Retinal pigment epithelial cell (primary cell): ENCODE measurements around the gene ADAM12.

ENCODE experiments used
- DNase-seq: peaks from one replicate; pipeline ENCODE4 v3.0.0-alpha.2; 2010; ENCODE audit warnings: low read depth
- H3K4me3 ChIP-seq: 2 replicates; pipeline ENCODE4 v1.5.1; 2011; ENCODE audit warnings: mild to moderate bottlenecking, low read length, control low read depth, moderate library complexity
- CTCF ChIP-seq: conservative IDR thresholded peaks from 2 replicates; pipeline ENCODE4 v1.5.1; 2011; ENCODE audit warnings: low read depth, low read length, control low read depth, inconsistent platforms

Gene ADAM12

GRCh38 chr10:126387931-126388911, at the start of gene ADAM12:
Gene ADAM12 (minus strand): TSS chr10:126388477. CDS start chr10:126388145, 332 bp downstream.
- no peak for DNase-seq
- no peak for TF ChIP-seq CTCF
- peak within 1 kb of the TSS; percentile 65 for H3K4me3 ChIP-seq

GRCh38 chr10:126437635-126438406, 49.5 kb upstream of the ADAM12 start:
- TF ChIP-seq CTCF = no peak
- no peak overlapping the region for H3K4me3 ChIP-seq

GRCh38 chr10:126434235-126434634, 46.0 kb upstream of the ADAM12 start:
- no peak for TF ChIP-seq CTCF
- H3K4me3 ChIP-seq = no peak overlapping the region
- no peak for DNase-seq

More at GRCh38 chr10:126437635-126438406, 49.5 kb upstream of the ADAM12 start:
- DNase-seq = no peak

GRCh38 chr10:126433351-126433750, 45.1 kb upstream of the ADAM12 start:
- TF ChIP-seq CTCF = no peak
- no peak for DNase-seq
- H3K4me3 ChIP-seq = no peak overlapping the region

- no peak for TF ChIP-seq CTCF
- H3K4me3 ChIP-seq = no peak overlapping the region
- no peak for DNase-seq
Measured at GRCh38 chr10:126432507-126432906, 44.2 kb upstream of the ADAM12 start.

- no peak for TF ChIP-seq CTCF
Measured at GRCh38 chr10:126431816-126432215, 43.5 kb upstream of the ADAM12 start.

GRCh38 chr10:126430512-126430911, 42.2 kb upstream of the ADAM12 start:
- H3K4me3 ChIP-seq = no peak overlapping the region
- DNase-seq = no peak
- no peak for TF ChIP-seq CTCF

More at GRCh38 chr10:126431816-126432215, 43.5 kb upstream of the ADAM12 start:
- DNase-seq = no peak
- no peak overlapping the region for H3K4me3 ChIP-seq
